ENCODE data around the gene KIRREL2. TPM values are rescaled to one million over a fixed set of nuclear protein-coding genes. Genes with fewer than 3 reads are reported as not detected.
"Not testable (repeated sequence)": the region's sequence is repeated elsewhere in the genome, so short reads cannot be mapped to it uniquely, and the experiment has no call there.

KIRREL2 gene
- total RNA-seq, 2 experiments from 2014 or later: 1.4 to 2.2 TPM

GRCh38 chr19:35833972-35834371, 22.7 kb upstream of the KIRREL2 start:
- CTCF ChIA-PET (ENCODE audit: unreplicated experiment): no interaction called here
- H3K9me3 ChIP-seq (ENCODE audit: low read length): no peaks in the 10 kb centered on the region
- intact Hi-C loops (cut with micrococcal nuclease; ENCODE audit: unreplicated experiment): no loop called here
- POLR2A ChIA-PET: interaction anchor here (0.9 kb wide), 1 partner anchor 15 kb away, joined by 4 read pairs; no protein-coding TSS in a partner anchor
- BruUV-seq (replicated peaks): no TSS peak
- H3K79me2 ChIP-seq (ENCODE audit: insufficient read depth, low read depth, low read length): no peaks in the 10 kb centered on the region
- H3K4me1 ChIP-seq (ENCODE audit: insufficient read depth, low read length, poor library complexity, severe bottlenecking): no peaks in the 10 kb centered on the region
- H3K4me2 ChIP-seq (ENCODE audit: low read length): no peak overlapping the region
- TF ChIP-seq EZH2phosphoT487 (IDR thresholded peaks at IDR 0.05; ENCODE audit: borderline replicate concordance, low read depth, low read length) (no peak), CTCF (conservative IDR thresholded peaks at IDR 0.05; ENCODE audit: low read length) (no peak)
- H3K9me2 ChIP-seq (ENCODE audit: insufficient read depth, low read length): no peaks in the 10 kb centered on the region
- H3K36me3 ChIP-seq (ENCODE audit: insufficient read depth, low read length): no peaks in the 10 kb centered on the region
- no peak overlapping the region for H3K4me3 ChIP-seq (ENCODE audit: low read depth, low read length, poor library complexity, severe bottlenecking)
- no peak overlapping the region for H3K27ac ChIP-seq (ENCODE audit: low read depth, low read length, poor library complexity, severe bottlenecking)
- no peak overlapping the region for H2AFZ ChIP-seq (ENCODE audit: low read length)
- H4K20me1 ChIP-seq (ENCODE audit: insufficient read depth, low read length): no peaks in the 10 kb centered on the region
- no peak for DNase-seq (ENCODE audit: low spot score)

- H3K79me2 ChIP-seq (ENCODE audit: insufficient read depth, low read depth, low read length); H3K9me3 ChIP-seq (ENCODE audit: low read length); H3K36me3 ChIP-seq (ENCODE audit: insufficient read depth, low read length); H3K4me1 ChIP-seq (ENCODE audit: insufficient read depth, low read length, poor library complexity, severe bottlenecking); DNase-seq (ENCODE audit: low spot score); H3K4me3 ChIP-seq (ENCODE audit: low read depth, low read length, poor library complexity, severe bottlenecking); H2AFZ ChIP-seq (ENCODE audit: low read length); intact Hi-C loops (cut with micrococcal nuclease; ENCODE audit: unreplicated experiment); CTCF ChIA-PET (ENCODE audit: unreplicated experiment); POLR2A ChIA-PET; H3K27ac ChIP-seq (ENCODE audit: low read depth, low read length, poor library complexity, severe bottlenecking); H3K4me2 ChIP-seq (ENCODE audit: low read length); H3K9me2 ChIP-seq (ENCODE audit: insufficient read depth, low read length); H4K20me1 ChIP-seq (ENCODE audit: insufficient read depth, low read length); BruUV-seq (replicated peaks): not testable (repeated sequence)
These were observed 20.6 kb upstream of the KIRREL2 start for GRCh38 chr19:35836096-35836495.

GRCh38 chr19:35841961-35842595, 14.6 kb upstream of the KIRREL2 start:
- POLR2A ChIA-PET: no interaction called here
- CTCF ChIA-PET (ENCODE audit: unreplicated experiment): no interaction called here
- intact Hi-C loops (cut with micrococcal nuclease; ENCODE audit: unreplicated experiment): no loop called here

More at GRCh38 chr19:35841961-35842595, 14.6 kb upstream of the KIRREL2 start:
- Histone ChIP-seq H2AFZ (ENCODE audit: low read length) (no peak overlapping the region), H4K20me1 (ENCODE audit: insufficient read depth, low read length) (no peaks in the 10 kb centered on the region), H3K9me2 (ENCODE audit: insufficient read depth, low read length) (no peaks in the 10 kb centered on the region), H3K4me2 (ENCODE audit: low read length) (no peak overlapping the region), H3K4me3 (ENCODE audit: low read depth, low read length, poor library complexity, severe bottlenecking) (no peak overlapping the region), H3K4me1 (ENCODE audit: insufficient read depth, low read length, poor library complexity, severe bottlenecking) (no peaks in the 10 kb centered on the region), H3K9me3 (ENCODE audit: low read length) (no peaks in the 10 kb centered on the region), H3K79me2 (ENCODE audit: insufficient read depth, low read depth, low read length) (no peaks in the 10 kb centered on the region), H3K27ac (ENCODE audit: low read depth, low read length, poor library complexity, severe bottlenecking) (no peak overlapping the region), H3K36me3 (ENCODE audit: insufficient read depth, low read length) (no peaks in the 10 kb centered on the region)
- BruUV-seq (replicated peaks): no TSS peak
- no peak for TF ChIP-seq EZH2phosphoT487 (IDR thresholded peaks at IDR 0.05; ENCODE audit: borderline replicate concordance, low read depth, low read length)
- no peak for TF ChIP-seq CTCF (conservative IDR thresholded peaks at IDR 0.05; ENCODE audit: low read length)
- DNase-seq (ENCODE audit: low spot score): no peak

Measured in OCI-LY7 (cell line).